Loucy (cell line): ENCODE measurements around the gene GPC5.

Experiments used
- EZH2phosphoT487 ChIP-seq: fragments of 200-600 bp; IDR thresholded peaks from 2 replicates; pipeline ENCODE4 v1.6.1; 2018; ENCODE audit warnings: antibody characterized with exemption, mild to moderate bottlenecking, moderate library complexity, borderline replicate concordance
- TF ChIP-seq, protein P1 (sequence below): fragments of 200-600 bp; sonication (generic); conservative IDR thresholded peaks from 2 replicates; pipeline ENCODE4 v1.5.1; 2014; ENCODE audit warnings: mild to moderate bottlenecking, antibody characterized with exemption, low read length

DNA sequence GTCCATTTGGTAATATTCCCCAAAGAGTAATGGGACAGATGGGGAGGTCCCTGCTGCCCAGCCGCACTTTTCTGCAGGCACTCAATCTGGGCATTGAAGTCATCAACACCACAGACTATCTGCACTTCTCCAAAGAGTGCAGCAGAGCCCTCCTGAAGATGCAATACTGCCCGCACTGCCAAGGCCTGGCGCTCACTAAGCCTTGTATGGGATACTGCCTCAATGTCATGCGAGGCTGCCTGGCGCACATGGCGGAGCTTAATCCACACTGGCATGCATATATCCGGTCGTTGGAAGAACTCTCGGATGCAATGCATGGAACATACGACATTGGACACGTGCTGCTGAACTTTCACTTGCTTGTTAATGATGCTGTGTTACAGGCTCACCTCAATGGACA lies 295.0 kb downstream of the GPC5 start:
- TF ChIP-seq, protein P1, sequence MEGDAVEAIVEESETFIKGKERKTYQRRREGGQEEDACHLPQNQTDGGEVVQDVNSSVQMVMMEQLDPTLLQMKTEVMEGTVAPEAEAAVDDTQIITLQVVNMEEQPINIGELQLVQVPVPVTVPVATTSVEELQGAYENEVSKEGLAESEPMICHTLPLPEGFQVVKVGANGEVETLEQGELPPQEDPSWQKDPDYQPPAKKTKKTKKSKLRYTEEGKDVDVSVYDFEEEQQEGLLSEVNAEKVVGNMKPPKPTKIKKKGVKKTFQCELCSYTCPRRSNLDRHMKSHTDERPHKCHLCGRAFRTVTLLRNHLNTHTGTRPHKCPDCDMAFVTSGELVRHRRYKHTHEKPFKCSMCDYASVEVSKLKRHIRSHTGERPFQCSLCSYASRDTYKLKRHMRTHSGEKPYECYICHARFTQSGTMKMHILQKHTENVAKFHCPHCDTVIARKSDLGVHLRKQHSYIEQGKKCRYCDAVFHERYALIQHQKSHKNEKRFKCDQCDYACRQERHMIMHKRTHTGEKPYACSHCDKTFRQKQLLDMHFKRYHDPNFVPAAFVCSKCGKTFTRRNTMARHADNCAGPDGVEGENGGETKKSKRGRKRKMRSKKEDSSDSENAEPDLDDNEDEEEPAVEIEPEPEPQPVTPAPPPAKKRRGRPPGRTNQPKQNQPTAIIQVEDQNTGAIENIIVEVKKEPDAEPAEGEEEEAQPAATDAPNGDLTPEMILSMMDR = no peak
- TF ChIP-seq EZH2phosphoT487 = no peak
